Peyer's patch (tissue), 4 donors: ENCODE measurements around the gene CLASP1. TPM values are rescaled to one million over a fixed set of nuclear protein-coding genes. Genes with fewer than 3 reads are reported as not detected.

Source experiments
- DNase-seq, 3 donors: peaks; one replicate each; pipeline ENCODE4 v3.0.0-alpha.2; 2017 to 2019
- H3K27ac ChIP-seq, 4 donors: fragments of 200-600 bp; sonication (generic); one replicate each; pipeline ENCODE4 v1.5.1; 2016 to 2019
- H3K27me3 ChIP-seq, 2 donors: fragments of 200-600 bp; sonication (generic); one replicate each; pipeline ENCODE4 v1.5.1; 2019
- H3K36me3 ChIP-seq, 3 donors: fragments of 200-600 bp; sonication (generic); one replicate each; pipeline ENCODE4 v1.5.1; 2016 to 2019
- H3K4me1 ChIP-seq, 4 donors: fragments of 200-600 bp; sonication (generic); one replicate each; pipeline ENCODE4 v1.5.1; 2016 to 2019
- H3K4me3 ChIP-seq, 4 donors: fragments of 200-600 bp; sonication (generic); 1 replicate in 3 of 4; 2 replicates in 1 of 4; pipeline ENCODE4 v1.5.1; 2016 to 2019; ENCODE audit warnings: mild to moderate bottlenecking in 1 of 4
- H3K9me3 ChIP-seq, 4 donors: fragments of 200-600 bp; sonication (generic); one replicate each; pipeline ENCODE4 v1.5.1; 2016 to 2019; ENCODE audit warnings: mild to moderate bottlenecking in 1 of 4
- POLR2A ChIP-seq, 2 donors: fragments of 450-650 bp; IDR thresholded peaks; one replicate each; pipeline ENCODE4 v1.5.1; 2017; ENCODE audit warnings: antibody characterized with exemption in 2 of 2, mild to moderate bottlenecking in 2 of 2, moderate library complexity in 2 of 2
- total RNA-seq, 4 donors: library from RNA; depleted of rRNA; stranded (reverse); fragments of >200 nt; gene quantifications; one replicate each; pipeline ENCODE4 v1.1.0, GENCODE V29; 2016
- TF ChIP-seq, protein P1 (sequence below), 6 experiments: fragments of 450-650 bp in 4 of 6; fragments of 200-600 bp in 2 of 6; sonication (generic) in 1 of 6; IDR thresholded peaks; one replicate each; pipeline ENCODE4 v1.5.1; 2017 to 2019; ENCODE audit warnings: antibody characterized with exemption in 6 of 6, mild to moderate bottlenecking in 3 of 6, moderate library complexity in 1 of 6

CLASP1 gene
- total RNA-seq, 4 donors from 2014 or later = 30.5 to 130 (median 73.7) TPM

DNA sequence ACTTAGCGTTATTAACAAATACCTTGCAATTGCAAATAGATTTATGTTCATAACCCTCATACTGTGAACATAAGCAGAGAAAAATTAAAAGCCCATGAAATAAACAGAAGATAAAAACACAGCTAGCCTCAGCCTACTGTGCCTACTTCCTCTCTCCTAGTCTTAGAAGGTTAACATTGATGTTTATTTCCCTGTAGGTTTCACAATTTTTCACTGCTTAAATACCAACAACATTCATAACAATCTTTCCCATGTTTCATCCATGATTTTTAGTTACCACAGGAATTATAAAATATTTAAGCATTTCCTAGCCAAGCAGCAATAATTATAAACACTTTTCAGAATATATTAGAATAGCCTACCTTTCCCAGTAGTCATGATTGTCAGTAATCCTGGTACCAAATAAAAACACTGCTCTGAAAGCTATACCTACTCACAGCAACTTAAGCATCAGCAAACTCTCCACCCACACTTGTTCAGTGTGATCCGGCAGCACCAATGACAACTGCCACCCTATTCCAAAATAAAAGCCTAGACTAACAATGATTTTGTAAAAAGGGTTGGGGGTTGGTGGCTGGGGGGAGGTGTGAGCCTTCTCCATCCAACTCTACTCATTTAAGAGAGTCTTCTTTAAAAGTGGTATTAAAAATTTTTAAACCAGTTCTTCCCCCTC, 159.2 kb downstream of the CLASP1 start:
- Histone ChIP-seq H3K4me3 (no peak overlapping the region), H3K4me1 (no peaks in the 10 kb centered on the region), H3K9me3 (no peaks in the 10 kb centered on the region), H3K27ac (no peak overlapping the region), H3K27me3 (no peaks in the 10 kb centered on the region), H3K36me3 (no peaks in the 10 kb centered on the region)
- DNase-seq = no peak
- TF ChIP-seq POLR2A (IDR thresholded peaks at IDR 0.05) = no peak
- TF ChIP-seq, protein P1, sequence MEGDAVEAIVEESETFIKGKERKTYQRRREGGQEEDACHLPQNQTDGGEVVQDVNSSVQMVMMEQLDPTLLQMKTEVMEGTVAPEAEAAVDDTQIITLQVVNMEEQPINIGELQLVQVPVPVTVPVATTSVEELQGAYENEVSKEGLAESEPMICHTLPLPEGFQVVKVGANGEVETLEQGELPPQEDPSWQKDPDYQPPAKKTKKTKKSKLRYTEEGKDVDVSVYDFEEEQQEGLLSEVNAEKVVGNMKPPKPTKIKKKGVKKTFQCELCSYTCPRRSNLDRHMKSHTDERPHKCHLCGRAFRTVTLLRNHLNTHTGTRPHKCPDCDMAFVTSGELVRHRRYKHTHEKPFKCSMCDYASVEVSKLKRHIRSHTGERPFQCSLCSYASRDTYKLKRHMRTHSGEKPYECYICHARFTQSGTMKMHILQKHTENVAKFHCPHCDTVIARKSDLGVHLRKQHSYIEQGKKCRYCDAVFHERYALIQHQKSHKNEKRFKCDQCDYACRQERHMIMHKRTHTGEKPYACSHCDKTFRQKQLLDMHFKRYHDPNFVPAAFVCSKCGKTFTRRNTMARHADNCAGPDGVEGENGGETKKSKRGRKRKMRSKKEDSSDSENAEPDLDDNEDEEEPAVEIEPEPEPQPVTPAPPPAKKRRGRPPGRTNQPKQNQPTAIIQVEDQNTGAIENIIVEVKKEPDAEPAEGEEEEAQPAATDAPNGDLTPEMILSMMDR (IDR thresholded peaks at IDR 0.05) = no peak

DNA sequence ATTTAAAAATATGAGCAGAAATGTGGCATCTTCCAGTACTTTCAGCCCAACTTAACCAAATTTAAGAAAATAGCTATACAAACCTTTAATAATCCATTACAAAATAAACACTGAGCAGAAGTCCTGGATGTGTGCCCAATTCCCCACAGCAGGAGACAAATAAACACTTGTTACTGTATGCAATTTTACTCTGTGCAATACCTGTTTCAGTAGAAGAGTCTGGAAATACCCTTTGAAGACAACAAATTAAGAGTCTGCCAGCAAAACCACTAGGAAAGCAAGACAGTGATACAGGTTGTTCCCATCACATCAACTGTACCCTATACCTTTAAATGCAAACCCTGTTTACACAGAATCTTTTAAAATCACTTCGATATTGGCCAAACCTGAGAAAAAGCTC, 160.0 kb downstream of the CLASP1 start:
- DNase-seq = no peak
- H3K4me3 ChIP-seq = no peak overlapping the region
- TF ChIP-seq, protein P1 (IDR thresholded peaks at IDR 0.05) = no peak
- TF ChIP-seq POLR2A (IDR thresholded peaks at IDR 0.05) = no peak
- no peak overlapping the region for H3K27ac ChIP-seq
- no peaks in the 10 kb centered on the region for H3K27me3 ChIP-seq
- no peaks in the 10 kb centered on the region for H3K36me3 ChIP-seq
- no peaks in the 10 kb centered on the region for H3K4me1 ChIP-seq
- no peaks in the 10 kb centered on the region for H3K9me3 ChIP-seq

DNA sequence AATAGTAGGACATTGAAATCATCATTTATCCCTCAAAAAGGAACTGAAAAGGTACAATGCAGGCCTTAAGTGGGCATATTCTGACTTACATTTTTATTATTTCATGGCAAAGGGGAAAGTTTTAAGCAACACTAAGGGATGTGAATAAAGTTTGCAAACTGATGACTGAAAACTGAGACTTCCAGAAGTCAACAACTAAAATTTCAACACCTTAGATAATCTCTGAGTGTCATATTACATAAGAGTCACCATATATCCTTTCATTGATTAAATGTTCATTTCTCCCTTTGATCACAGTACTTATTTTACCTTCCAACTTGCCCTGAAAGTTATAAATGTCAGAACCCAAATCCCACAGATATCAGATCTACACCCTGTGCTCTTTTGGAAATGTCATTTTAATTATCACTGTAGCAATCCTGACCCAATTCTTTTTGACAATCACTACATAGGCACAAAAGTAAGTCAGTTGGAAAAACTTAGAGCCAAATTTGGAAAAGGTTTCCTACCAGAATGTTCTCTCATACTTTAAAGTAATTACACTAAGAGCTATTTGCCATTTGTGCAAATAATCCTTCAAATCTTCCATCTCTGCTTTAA, 163.0 kb downstream of the CLASP1 start:
- Histone ChIP-seq H3K4me1 (peaks cover 0 to 3% (median 0%) of the 10 kb centered on the region in 4 donors), H3K27me3 (no peaks in the 10 kb centered on the region), H3K9me3 (no peaks in the 10 kb centered on the region), H3K4me3 (no peak overlapping the region), H3K36me3 (no peaks in the 10 kb centered on the region), H3K27ac (no peak overlapping the region)
- no peak for DNase-seq
- TF ChIP-seq, protein P1 (IDR thresholded peaks at IDR 0.05) = no peak
- no peak for TF ChIP-seq POLR2A (IDR thresholded peaks at IDR 0.05)

DNA sequence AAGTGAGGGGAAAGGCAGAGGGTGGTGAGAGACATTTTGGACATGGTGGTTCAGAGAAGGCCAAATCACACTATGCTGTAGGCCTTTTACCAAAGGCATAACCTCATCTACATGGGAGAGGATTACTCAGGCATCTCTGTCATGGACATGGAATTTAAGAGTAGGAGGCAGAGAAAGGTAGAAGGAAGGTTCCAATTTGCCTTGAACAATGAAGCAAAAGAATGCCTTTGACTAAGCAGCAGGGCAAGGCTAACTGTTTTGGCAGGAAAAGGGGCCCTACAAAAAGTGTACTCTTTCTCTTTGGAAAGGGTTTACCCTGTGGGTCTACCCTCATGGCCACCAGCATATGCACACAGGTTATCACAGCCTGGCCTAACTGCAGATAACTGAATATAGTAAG, 164.2 kb downstream of the CLASP1 start:
- H3K36me3 ChIP-seq = no peaks in the 10 kb centered on the region
- H3K9me3 ChIP-seq = no peaks in the 10 kb centered on the region
- H3K4me3 ChIP-seq = no peak overlapping the region
- TF ChIP-seq POLR2A (IDR thresholded peaks at IDR 0.05) = no peak
- TF ChIP-seq, protein P1 (IDR thresholded peaks at IDR 0.05) = no peak
- DNase-seq = no peak
- H3K27me3 ChIP-seq = no peaks in the 10 kb centered on the region
- no peak overlapping the region for H3K27ac ChIP-seq
- peaks cover 0 to 16% (median 0%) of the 10 kb centered on the region in 4 donors for H3K4me1 ChIP-seq

DNA sequence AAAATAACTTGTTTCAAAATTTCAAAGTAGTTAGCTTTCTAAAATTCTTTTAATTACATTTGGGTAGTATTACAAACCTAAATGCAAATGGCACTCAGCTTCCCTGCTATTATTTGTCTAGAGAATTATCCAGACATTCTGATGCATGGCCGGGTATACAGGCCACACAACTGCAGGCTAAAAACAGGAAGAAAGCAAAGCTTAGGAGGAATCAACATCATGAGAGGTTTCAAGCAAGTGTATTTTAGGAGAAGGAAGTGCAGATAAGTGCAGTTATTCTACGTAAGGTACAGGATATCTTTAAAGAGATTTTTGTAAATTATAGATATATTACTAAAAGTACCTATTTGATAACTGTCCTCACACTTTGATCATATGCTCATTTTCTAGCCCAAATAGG, 165.4 kb downstream of the CLASP1 start:
- no peak overlapping the region for H3K27ac ChIP-seq
- no peak overlapping the region for H3K4me3 ChIP-seq
- peaks cover 0 to 25% (median 0%) of the 10 kb centered on the region in 4 donors for H3K4me1 ChIP-seq
- no peaks in the 10 kb centered on the region for H3K9me3 ChIP-seq
- H3K36me3 ChIP-seq = no peaks in the 10 kb centered on the region
- TF ChIP-seq, protein P1 (IDR thresholded peaks at IDR 0.05) = no peak
- TF ChIP-seq POLR2A (IDR thresholded peaks at IDR 0.05) = no peak
- DNase-seq = no peak
- no peaks in the 10 kb centered on the region for H3K27me3 ChIP-seq
